AG04449 (cell line): ENCODE measurements around the gene C1orf56.
A peak's percentile ranks its signal among the peaks of the same experiment; 100 is the strongest.

Experiments
- CTCF ChIA-PET: fragments of 350-600 bp; formaldehyde crosslinking; extraction: SDS; loops from one replicate; lab custom pipeline; 2021; ENCODE audit warnings: antibody characterized with exemption; lab: Yijun Ruan, JAX
- POLR2A ChIA-PET: fragments of 400-600, 350-600 bp; formaldehyde crosslinking; extraction: SDS; loops from one replicate; lab custom pipeline; 2020; ENCODE audit warnings: antibody characterized with exemption, inconsistent platforms; lab: Yijun Ruan, JAX
- DNase-seq: peaks from one replicate; pipeline ENCODE4 v3.0.0-alpha.2; 2010; ENCODE audit warnings: low read depth, low spot score
- H3K4me3 ChIP-seq: 2 replicates; pipeline ENCODE4 v1.5.1; 2011; ENCODE audit warnings: low read depth, mild to moderate bottlenecking, control low read depth, low read length
- CTCF ChIP-seq: IDR thresholded peaks from one replicate; pipeline ENCODE4 v1.5.1; 2011; ENCODE audit warnings: mild to moderate bottlenecking, moderate library complexity, low read length, control low read depth, inconsistent platforms; ENCODE audit not compliant: insufficient read depth; ENCODE audit errors: missing control alignments

Gene C1orf56

GRCh38 chr1:151001602-151002001 is 45.9 kb upstream of the C1orf56 start:
- POLR2A ChIA-PET = no interaction called here
- no peak for DNase-seq
- CTCF ChIA-PET = interaction anchor here (0.9 to 16.2 kb wide), 2 partner anchors 20 to 79 kb away, joined by 3 to 551 read pairs; partner anchors contain the start of genes ANXA9 and CERS2
- no peak for TF ChIP-seq CTCF
- H3K4me3 ChIP-seq = no peak overlapping the region

- TF ChIP-seq CTCF = no peak
- H3K4me3 ChIP-seq = no peak overlapping the region
- POLR2A ChIA-PET = no interaction called here
- CTCF ChIA-PET = interaction anchor here (5.8 to 16.2 kb wide), 2 partner anchors 6 to 20 kb away, joined by 136 to 551 read pairs; partner anchors contain the start of genes ANXA9 and CERS2
- no peak for DNase-seq
Observed at GRCh38 chr1:151002051-151002450, 45.5 kb upstream of the C1orf56 start.

GRCh38 chr1:151002611-151003010 is 44.9 kb upstream of the C1orf56 start:
- no peak for DNase-seq
- CTCF ChIA-PET = interaction anchor here (5.8 to 16.2 kb wide), 2 partner anchors 7 to 21 kb away, joined by 136 to 551 read pairs; partner anchors contain the start of genes ANXA9 and CERS2
- POLR2A ChIA-PET = no interaction called here
- no peak overlapping the region for H3K4me3 ChIP-seq
- no peak for TF ChIP-seq CTCF

- no peak for DNase-seq
- TF ChIP-seq CTCF = no peak
- H3K4me3 ChIP-seq = no peak overlapping the region
- ChIA-PET CTCF (interaction anchor here (0.6 to 16.2 kb wide), 3 partner anchors 7 to 49 kb away, joined by 3 to 551 read pairs (median 136); partner anchors contain the start of genes ANXA9 and CERS2), POLR2A (no interaction called here)
Observed at GRCh38 chr1:151003180-151003579, 44.4 kb upstream of the C1orf56 start.

GRCh38 chr1:151005729-151006319 is 41.7 kb upstream of the C1orf56 start:
- no peak for TF ChIP-seq CTCF
- DNase-seq = no peak
- ChIA-PET CTCF (interaction anchor here (0.9 to 16.2 kb wide), 21 partner anchors 10 to 732 kb away, joined by 3 to 551 read pairs (median 4); partner anchors contain the start of genes ADAMTSL4, ANXA9 and CERS2), POLR2A (interaction anchor here (0.6 to 1.4 kb wide), 4 partner anchors 9 to 56 kb away, joined by 3 to 5 read pairs (median 3); partner anchors contain the start of gene CERS2)
- peak overlapping the region; percentile 71 for H3K4me3 ChIP-seq
